ENCODE results near the gene MCHR1. TPM values are rescaled to one million over a fixed set of nuclear protein-coding genes. Genes with fewer than 3 reads are reported as not detected.

The MCHR1 gene
- total and polyA plus RNA-seq, 2 of the 4 experiments (the other 2 are of a cell fraction) = 1.4 to 3.2 TPM

GRCh38 chr22:40705918-40706682, 26.8 kb downstream of the MCHR1 start:
- Histone ChIP-seq H3K9ac (ENCODE audit: low read depth, low read length) (no peak overlapping the region), H3K56ac (ENCODE audit: extremely low read depth, insufficient read depth, low read length) (no peak overlapping the region), H3K9me3 (ENCODE audit: control insufficient read depth, insufficient read depth, low read length) (peaks cover 3% of the 10 kb centered on the region; the same call in 1 of the 2 replicates), H2AK5ac (ENCODE audit: low read depth, low read length) (no peak overlapping the region), H3K36me3 (ENCODE audit: control insufficient read depth, insufficient read depth, low read length) (no peaks in the 10 kb centered on the region), H2AFZ (replicated peaks; ENCODE audit: low read length, poor library complexity) (no peak overlapping the region), H3K18ac (ENCODE audit: low read depth, low read length) (no peak overlapping the region), H2BK15ac (ENCODE audit: low read depth, low read length) (no peak overlapping the region), H3K79me1 (ENCODE audit: low read depth in 1 of 2, low read length in 2 of 2) (no peaks in the 10 kb centered on the region), H3K9me1 (ENCODE audit: insufficient read depth, low read length) (peaks cover 4% of the 10 kb centered on the region; the same call in 1 of the 2 replicates), H4K20me1 (ENCODE audit: insufficient read depth, low read length) (no peaks in the 10 kb centered on the region; the same call in 1 of the 2 replicates), H2BK20ac (ENCODE audit: low read depth, low read length) (no peak overlapping the region), H4K91ac (ENCODE audit: insufficient read depth, low read depth, low read length) (no peak overlapping the region), H3K4me3 (ENCODE audit: insufficient read depth, low read depth, low read length) (no peak overlapping the region), H4K8ac (ENCODE audit: low read depth in 2 of 2, low read length in 2 of 2) (no peak overlapping the region), H3K4me2 (ENCODE audit: low read depth, low read length) (no peak overlapping the region), H3K4ac (ENCODE audit: low read depth, low read length) (no peak overlapping the region), H3K27ac (ENCODE audit: insufficient read depth, low read length) (no peak overlapping the region), H4K5ac (ENCODE audit: low read depth, low read length) (no peak overlapping the region), H2BK5ac (ENCODE audit: low read depth, low read length, poor library complexity, severe bottlenecking) (no peak overlapping the region), H3K27me3 (ENCODE audit: control insufficient read depth, insufficient read depth, low read length) (no peaks in the 10 kb centered on the region), H3K23ac (ENCODE audit: low read depth, low read length) (no peak overlapping the region), H2AK9ac (replicated peaks; ENCODE audit: low read depth, low read length, poor library complexity) (no peak overlapping the region), H3K14ac (replicated peaks; ENCODE audit: low read depth, low read length) (no peak overlapping the region), H2BK120ac (ENCODE audit: low read depth, low read length) (no peak overlapping the region), H3K4me1 (ENCODE audit: control insufficient read depth, insufficient read depth, low read length) (peaks cover 8% of the 10 kb centered on the region; the same call in 1 of the 2 replicates)
- no CpG with 5 or more reads among the region's 9 CpGs for WGBS, 2 experiments (ENCODE audit: extremely low coverage in 2 of 2, insufficient read length in 1 of 2)
- no peak for DNase-seq
- in situ Hi-C loops (cut with MboI; ENCODE audit: low sequenced_read_pairs) = no loop called here
- dilution Hi-C loops (cut with HindIII; ENCODE audit: low sequenced_read_pairs, unreplicated experiment) = no loop called here
- intact Hi-C loops (cut with micrococcal nuclease) = no loop called here
- no TSS peak for BruUV-seq (replicated peaks)
- ATAC-seq (ENCODE audit: low read depth) = no peak
- CTCF ChIA-PET = no interaction called here
- TF ChIP-seq CTCF (conservative IDR thresholded peaks at IDR 0.05; ENCODE audit: low read depth, low read length) = no peak
- TF ChIP-seq RAD21 (IDR thresholded peaks at IDR 0.05; ENCODE audit: low read length) = no peak
- TF ChIP-seq ELK1 (IDR thresholded peaks at IDR 0.05; ENCODE audit: borderline replicate concordance, low read depth, low read length) = no peak
- TF ChIP-seq BHLHE40 (IDR thresholded peaks at IDR 0.05; ENCODE audit: low read depth, low read length) = no peak
- TF ChIP-seq CEBPB (IDR thresholded peaks at IDR 0.05; ENCODE audit: low read depth, low read length) = no peak
- no peak for TF ChIP-seq SMC3 (IDR thresholded peaks at IDR 0.05; ENCODE audit: low read depth, low read length)
- TF ChIP-seq MXI1 (IDR thresholded peaks at IDR 0.05; ENCODE audit: borderline replicate concordance, low read depth, low read length) = no peak
- TF ChIP-seq NFE2L2 (IDR thresholded peaks at IDR 0.05; ENCODE audit: low read depth, low read length) = no peak
- TF ChIP-seq MAFK (IDR thresholded peaks at IDR 0.05; ENCODE audit: low read depth, low read length) = no peak
- no peak for TF ChIP-seq MAZ (IDR thresholded peaks at IDR 0.05; ENCODE audit: borderline replicate concordance, low read depth, low read length)
- TF ChIP-seq RFX5 (IDR thresholded peaks at IDR 0.05; ENCODE audit: low read depth, low read length) = no peak
- no peak for TF ChIP-seq RCOR1 (IDR thresholded peaks at IDR 0.05; ENCODE audit: insufficient replicate concordance, low read length)
- TF ChIP-seq USF2 (IDR thresholded peaks at IDR 0.05; ENCODE audit: low read depth, low read length) = no peak
- TF ChIP-seq POLR2A (IDR thresholded peaks at IDR 0.05; ENCODE audit: low read depth, low read length) = no peak
- POLR2A ChIA-PET (ENCODE audit: unreplicated experiment) = no interaction called here
